HG03103 (cell line): ENCODE measurements around the gene HIVEP3.
"Not testable (repeated sequence)": the region's sequence is repeated elsewhere in the genome, so short reads cannot be mapped to it uniquely, and the experiment has no call there.

Source experiments
- ATAC-seq: cut with Tn5 transposase; IDR thresholded peaks from one replicate; pipeline ENCODE4 v1.9.1; 2021; ENCODE audit warnings: low read depth; ENCODE audit not compliant: unreplicated experiment

HIVEP3 gene

DNA sequence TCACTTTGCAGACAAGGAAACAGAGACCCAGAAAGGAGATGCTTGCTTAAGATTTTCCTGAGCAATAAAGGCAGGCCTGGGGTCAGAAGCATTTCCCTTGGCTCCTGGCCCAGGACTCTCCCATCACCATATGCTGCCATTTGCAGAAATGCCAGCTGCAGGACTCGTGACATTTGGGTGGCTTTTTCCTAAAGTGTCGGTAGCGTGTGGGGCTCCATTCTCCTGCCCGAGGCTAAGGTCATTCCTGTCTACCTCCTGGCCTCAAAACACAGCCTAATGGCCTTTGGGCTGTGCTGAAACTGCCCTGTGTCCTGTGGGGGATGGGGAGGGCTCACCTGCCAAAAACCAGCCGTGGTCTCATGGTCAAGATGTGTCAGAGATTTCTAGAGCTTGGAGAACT lies 218.1 kb downstream of the HIVEP3 start:
- no peak for ATAC-seq

DNA sequence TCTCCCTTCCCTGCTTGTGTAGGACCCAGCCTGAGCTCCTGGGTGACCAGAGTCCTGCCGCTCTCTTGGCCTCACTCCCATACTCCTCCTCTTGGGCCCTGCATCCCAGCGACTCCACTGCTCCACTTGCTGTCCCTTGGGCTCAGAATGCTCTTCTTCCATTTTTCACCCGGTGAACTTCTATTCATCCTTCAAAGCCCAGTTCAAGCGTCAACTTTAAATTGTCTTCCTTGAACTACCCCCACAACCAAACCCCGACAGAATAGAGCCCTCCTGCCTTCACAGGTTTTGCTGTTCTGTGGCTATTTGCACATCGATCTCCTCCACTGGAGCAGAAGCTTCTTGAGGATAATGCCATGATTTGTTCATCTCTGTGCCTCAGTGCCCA lies 218.9 kb downstream of the HIVEP3 start:
- ATAC-seq = no peak

DNA sequence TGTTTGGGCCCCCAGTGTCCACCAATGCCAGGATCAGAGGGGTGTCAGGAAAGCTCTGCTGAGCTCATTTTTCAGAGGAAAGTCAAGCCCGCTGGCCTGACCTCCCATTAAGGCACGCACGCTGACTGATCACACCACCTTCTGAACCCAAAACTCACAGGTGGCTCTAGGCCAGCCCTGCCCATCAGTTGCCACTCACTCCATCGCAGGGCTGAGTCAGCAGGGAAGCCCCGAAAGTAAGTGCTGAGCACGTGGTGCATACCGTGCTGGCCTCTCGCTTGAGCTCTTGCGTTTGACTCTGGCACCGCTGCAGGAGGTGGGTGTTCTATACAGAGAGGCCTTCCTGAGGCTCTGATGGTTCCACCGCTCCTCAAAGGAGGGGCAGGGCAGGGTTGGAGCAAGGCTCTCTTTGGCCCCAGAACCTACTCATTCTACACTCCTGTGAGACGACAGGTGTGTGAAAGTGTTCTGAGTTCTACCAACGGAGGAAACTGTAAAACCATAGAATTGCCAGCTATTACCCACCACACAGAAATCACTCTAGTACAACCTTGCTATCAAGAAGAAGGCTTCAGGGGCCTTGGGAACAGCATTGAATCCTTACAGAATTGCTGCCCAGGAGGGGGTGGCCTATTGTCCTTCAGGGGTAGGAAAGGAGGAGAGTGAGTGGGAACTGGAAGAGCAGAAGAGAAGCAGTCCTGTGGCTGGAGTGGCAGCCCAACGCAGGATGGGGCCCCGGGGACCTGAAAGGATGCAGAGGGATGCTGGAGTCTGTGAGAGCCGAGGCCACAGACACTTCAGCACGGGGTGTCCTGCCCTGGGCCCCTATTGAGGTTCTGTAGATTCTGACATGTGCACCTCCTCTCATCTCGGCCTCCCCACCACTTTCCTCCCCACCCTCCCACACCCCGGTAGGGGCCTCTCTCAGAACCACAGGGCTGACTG lies 219.5 kb downstream of the HIVEP3 start:
- no peak for ATAC-seq

DNA sequence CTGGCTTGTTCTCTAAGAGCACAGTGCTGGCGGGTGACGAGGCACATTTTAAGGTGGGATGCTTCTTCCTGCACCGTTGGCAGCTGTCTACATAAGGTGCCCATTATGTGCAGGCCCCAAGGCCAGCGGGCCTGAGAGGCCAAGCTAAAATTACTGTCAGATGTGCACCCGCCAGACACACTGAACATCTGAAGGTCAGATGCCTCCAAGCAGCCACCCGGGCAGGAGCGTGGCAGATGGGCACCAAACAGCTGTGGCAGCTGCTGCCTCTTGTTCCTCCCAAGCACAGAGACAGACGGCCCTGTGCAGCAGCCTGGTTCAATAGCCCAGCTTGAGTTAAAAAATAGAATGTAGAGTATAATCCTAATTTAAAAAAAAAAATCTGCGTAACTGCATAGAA lies 222.3 kb downstream of the HIVEP3 start:
- no peak for ATAC-seq

DNA sequence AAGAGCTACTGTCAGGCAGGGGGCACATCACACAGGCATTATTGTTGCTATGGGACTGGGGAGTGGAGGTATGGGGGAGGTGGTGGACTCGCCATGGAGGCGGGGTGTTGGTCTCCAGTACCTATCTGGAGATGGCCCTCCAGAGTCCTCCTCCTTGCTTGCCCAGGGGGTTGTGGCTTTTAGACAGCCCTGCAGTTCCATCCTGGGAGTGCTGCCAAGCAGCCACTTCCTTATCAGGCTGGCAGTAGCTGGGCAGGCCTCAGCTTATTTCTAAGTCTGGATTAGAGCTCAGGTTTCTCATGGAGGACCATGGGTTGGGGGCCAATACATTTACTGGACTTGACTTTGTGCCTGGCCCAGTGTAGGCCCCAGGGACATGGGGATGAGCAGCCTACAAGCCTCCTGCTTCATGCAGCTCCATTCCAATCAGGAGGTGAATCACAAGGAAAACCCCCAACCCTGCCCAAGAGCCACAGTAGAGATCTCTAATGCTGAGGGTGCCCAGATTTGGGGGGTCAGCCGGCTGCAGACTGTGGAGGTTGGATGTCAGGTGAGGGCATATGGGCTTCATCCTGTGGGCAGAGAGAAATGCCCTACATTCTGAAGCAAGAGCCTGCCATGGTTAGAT lies 223.5 kb downstream of the HIVEP3 start:
- no peak for ATAC-seq

DNA sequence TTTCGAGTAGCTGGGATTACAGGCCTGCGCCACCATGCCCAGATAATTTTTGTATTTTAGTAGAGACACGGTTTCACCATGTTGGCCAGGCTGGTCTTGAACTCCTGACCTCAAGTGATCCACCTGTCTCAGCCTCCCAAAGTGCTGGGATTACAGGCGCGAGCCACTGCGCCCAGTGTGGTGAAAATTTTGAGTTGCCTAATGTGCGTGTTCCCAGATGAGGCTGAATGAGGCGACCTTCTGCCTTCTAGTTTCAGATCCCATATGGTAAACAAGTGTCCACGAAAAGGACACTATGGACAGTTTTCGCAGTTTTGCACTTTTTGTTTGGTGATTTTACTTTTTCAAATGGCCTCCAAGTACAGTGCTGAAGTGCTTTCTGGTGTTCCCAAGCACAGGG lies 226.8 kb downstream of the HIVEP3 start:
- not testable (repeated sequence) for ATAC-seq

DNA sequence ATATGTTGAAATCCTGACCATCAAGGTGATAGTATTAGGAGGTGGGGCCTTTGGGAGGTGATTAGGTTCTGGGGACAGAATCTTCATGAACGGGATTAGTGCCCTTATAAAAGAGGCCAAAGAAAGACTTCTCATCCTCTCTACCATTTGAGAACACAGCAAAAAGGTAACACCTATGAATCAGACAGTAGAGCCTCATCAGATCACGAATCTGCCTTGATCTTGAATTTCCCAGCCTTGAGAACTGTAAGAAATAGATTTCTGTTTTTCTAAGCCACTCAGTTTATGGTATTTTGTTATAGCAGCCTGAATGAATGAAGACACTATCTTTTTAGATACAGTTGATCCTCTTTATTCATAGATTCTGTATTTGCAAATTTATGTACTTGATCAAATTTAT lies 227.3 kb downstream of the HIVEP3 start:
- no peak for ATAC-seq

DNA sequence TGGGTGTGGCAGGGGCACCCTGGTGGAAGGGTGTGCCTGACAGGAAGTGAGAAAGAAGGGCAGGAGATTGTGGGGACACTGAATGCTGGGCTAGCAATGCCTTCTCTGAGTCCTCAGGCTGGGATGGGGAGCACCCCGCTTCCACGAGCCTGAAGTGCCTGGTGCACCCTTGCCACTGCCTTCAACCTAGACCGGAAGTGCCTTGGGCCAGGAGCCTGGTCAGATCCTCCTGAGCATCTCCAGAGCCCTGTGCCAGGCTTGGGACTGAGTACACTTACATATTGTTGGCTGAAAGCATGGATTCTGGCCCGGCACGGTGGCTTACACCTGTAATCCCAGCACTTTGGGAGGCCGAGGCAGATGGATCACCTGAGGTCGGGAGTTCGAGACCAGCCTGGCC lies 228.4 kb downstream of the HIVEP3 start:
- no peak for ATAC-seq

DNA sequence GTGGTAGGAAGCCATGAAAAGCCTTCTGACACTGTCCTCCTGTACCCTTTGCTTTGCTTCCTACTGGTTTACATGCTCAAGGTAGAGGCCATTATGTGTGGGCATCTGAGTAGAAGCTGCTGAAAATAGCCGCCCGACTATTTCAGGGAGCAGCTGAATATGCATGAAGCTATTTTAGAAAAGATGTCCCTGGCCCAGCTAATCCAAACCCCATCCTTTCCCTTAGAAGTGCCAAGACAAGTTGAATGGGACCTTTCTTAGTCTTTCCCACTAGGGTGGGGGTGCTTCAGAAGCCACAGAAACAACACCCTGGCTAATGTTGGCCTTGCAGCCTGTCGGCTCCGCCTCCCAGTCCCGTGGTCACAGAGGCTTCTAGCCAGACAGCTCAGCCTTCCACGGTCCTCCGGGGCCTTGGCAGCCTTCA lies 229.2 kb downstream of the HIVEP3 start:
- ATAC-seq = no peak

DNA sequence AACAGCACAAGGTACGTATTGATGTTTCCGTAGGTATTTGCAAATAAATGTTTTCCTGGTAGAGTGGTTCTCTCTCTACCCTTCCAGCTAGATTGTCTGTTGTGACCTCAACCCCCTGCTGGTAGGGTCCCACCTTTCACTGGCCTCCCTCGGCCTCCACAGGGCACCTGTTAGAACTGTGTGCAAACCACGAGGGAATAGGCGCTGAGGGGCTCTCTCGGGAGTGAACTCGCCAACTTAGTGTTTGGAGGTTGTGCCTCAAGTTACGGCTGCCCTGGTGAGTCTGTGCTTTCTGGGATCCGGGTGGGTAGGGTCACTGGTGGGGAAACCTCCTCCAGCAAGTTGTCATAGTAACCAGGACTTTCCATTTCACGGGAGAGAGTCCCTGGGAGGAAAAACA lies 229.6 kb downstream of the HIVEP3 start:
- no peak for ATAC-seq

DNA sequence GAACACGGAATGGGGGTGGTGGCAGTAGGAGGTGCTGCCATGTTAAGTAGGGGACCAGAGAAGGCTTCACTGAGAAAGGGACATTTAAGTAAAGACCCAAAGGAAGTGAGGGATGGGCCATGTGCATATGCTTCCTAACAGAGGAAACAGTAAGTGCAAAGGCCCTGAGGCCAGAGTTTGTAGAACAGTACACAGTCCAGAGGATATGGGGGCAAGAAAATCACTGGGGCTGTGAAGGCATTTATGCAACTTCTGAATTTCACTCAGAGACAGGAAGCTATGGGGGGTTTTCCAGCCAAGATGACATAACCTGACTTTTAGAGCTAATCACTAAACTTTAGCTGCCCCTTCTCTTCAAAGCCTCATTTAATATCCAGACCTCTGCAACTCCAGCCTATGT lies 231.7 kb downstream of the HIVEP3 start:
- no peak for ATAC-seq

DNA sequence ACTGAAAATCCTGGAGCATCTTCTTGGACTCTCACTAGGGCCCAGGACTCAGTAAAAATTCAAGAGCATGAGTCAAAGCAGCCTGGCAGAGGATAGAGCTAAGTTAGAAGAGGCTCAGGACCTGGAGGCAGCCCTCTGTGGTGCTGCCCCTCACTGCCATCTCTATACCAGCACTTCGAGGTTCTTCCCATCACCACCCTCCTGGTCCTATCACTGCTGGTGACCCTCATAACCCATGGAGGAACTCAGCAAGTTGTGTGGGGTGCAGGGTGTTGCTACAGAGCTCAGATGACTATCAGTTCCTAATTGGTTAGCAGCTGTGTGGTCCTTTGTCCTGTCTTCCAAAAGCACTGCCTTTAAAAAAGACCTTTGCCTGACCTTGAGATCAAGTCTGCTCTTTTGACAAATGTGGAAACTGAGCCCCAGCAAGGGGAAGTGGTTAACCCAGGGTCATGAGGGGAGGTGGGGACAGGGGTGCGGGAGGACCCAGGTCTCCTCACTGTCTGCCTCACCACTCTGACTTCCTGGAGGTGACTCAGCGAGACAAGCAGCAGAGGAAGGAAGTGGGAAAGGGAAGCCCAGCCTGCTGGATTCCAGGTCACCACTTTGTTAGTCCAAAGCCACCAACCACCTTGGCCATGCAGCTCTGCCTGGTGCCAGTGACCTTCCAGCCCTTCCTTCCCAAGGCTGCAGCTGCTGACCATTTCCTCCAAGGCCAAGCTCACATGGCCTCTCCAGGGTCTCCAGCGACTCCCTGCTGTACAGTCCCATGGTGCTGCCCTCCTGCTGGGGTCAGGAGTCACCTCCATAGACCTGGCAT lies 234.8 kb downstream of the HIVEP3 start:
- no peak for ATAC-seq

DNA sequence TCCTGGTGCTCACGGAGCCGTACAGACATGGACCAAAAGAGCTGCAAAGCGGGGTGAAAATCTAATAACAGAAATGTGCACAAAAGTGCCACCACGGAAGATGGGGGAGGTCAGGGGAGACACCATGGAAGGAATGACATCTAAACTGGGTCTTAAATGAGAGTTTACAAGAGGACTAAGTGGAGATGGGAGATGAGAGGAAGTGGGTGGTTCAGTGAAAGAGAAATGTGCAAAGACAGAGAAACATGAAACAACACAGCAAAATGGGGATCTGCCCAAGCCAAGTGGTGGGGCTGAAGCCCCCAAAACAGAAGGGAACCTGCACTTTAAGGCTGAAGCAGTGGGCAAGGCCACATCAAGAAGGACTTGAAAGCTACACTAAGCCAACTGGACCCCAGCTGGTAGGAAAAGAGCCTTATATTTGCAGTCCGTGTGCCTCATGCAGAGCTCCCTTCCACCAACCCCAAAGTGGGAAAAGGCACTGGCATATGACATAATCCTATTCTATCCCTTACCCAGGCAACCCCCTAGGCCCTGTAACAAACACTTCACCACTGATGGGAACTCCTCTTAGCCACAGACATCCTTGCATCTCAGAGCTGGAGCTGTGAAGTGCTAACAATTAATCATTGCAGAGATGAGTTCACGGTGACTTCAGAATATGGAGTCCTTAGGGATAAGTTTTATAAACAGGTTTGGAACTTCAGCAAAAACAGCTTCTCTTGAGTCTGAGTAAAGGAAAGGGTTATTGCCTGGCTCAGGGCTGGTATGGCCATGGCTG lies 235.7 kb downstream of the HIVEP3 start:
- no peak for ATAC-seq

DNA sequence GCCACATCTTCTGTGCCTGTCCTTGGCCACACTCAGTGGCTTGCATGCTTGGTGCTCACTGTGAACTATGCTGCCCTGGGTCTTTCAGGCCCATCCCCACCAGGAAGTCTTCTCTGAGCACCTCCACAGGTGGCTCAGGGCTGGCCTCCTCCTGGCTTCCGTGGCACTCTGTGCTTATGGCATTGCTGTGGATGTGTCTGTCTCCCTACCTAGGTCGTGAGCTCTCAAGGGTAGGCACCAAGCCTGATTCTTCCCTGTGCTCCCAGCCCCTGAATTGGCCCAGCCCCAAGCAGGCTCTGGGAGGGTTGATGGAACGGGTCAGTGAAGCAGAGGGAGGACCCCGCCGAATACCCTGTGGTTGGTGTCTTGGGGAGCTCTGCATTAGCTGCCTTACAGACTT lies 236.6 kb downstream of the HIVEP3 start:
- no peak for ATAC-seq

DNA sequence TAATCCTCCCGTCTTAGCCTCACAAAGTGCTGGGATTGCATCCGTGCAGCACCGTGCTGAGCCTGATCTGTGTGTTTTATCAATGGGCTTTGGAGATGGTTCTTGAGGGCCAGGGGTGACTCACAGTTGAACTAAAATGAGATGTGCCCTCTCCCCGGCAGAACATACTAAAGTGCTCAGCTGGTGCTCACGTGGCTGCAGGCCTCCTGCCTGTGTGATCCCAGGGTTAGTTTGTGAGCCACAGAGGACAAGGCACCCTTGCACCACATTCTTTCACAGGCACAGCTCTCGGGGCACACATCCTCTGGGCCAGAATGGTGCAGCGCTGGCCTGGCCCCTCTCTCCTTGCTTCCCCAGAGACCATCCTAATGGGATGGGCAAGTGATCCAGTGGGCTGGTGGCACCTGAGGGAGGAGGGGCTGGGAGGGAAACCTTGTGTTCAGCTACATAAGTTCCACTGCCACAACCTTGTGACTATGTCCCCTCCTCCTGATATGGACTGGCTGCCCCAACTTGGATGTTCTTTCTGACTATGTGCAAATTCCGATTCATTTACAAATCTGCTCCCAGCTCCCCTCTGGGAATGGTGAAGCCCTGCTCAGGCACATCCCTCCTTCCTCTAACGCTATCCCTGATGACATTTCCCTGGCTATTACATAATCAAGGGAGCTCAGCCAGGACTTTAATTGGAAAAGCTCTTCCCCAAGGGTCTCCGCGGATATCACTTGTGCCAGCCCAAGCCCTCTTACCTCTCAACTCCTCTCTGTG lies 237.2 kb downstream of the HIVEP3 start:
- ATAC-seq = no peak

DNA sequence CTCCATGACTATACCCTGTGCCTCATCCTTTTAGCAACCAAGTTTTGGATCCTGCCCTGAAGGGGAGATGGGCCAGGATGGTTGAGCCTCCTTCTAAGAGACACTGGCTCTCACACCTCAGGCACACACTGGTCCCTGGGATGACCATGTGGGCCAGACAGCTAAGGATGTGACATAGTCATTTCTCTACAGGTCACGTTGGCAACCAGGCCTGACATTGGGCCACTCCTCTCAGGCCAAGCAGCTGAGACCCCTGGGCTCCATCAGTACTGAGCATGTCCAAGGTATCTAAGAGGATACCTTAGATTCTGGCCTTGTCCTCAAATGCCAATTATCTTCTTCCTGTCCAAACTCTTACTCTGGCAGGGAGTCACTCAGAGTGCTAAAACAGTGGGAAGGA lies 238.7 kb downstream of the HIVEP3 start:
- ATAC-seq = no peak

DNA sequence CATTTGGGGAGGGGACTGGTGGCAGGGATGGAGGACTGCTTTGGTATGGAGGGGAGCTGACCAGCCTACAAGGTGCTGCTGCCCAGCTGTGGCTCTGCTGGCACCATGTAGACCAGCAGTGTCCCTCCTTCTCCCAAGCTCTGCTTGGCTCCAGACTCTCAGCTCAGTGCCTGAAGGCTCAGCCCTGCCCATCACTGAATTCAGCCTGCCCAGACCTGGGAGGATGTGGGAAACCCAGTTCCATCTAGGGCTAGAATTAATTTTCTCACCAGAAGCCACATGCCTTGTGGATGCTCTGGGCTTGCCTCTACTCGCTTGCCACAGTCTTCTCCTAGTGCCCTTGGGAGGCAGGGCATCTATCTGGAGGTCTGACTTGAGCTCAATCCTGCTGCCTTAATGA lies 239.2 kb downstream of the HIVEP3 start:
- no peak for ATAC-seq

DNA sequence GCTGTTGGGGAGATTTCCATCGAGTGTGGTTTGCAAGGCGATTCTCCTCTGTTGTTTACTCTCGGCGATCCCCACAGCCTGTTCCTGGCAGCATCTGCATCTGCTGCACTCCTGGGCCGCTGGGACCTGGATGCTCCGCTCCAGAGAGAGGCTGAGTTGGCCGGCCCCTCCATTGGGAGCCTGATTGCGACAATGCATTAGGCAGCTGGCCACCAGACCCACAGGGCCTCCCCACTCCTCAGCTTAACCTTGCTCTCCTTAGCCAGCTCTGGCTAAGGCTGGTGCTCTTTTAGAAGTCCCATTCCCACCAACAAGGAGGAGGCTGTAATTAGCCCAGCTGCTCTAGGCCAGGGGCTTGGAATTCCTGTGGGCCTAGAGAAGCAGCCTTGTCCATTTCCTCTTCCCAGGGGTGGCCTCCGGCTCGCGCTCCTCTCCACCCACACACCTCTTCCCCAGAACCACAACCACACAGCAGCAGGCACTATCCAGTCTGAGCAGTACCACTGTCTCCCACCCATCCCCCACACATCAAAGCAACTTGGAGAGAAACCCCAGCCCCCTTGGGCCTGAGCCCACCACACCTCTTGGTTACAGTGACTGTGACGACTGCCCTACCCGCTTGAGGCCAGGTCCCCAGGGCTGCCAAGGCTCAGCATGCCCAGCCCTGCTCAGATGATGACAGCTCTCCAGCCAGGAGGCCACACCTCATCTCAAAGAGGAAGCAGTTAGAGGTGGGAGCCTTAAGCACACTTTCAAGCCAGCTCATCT lies 240.4 kb downstream of the HIVEP3 start:
- ATAC-seq = no peak

DNA sequence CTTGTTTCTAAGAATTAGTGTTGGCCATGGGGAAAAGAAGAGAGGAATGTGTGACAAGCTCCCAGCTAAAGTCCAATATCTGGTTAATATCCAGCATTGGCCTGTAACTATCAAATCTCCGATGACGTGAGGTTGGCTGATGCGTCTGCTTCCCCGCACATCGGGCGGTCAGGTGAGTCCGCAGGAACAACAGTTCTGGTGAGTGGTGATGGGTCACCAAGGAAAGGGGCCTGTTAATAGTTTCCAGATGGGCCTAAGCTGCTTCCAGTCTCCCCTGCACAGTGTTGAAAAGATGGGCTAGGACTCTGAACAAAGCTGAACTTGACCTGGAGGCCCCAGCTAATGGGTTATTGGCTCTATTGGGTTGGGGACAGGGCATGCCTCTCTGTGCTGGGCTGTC lies 241.1 kb downstream of the HIVEP3 start:
- ATAC-seq = no peak
